Measurements from ENCODE around the gene APOBEC3G.
"Not testable (repeated sequence)": the region's sequence is repeated elsewhere in the genome, so short reads cannot be mapped to it uniquely, and the experiment has no call there.

Gene APOBEC3G

DNA sequence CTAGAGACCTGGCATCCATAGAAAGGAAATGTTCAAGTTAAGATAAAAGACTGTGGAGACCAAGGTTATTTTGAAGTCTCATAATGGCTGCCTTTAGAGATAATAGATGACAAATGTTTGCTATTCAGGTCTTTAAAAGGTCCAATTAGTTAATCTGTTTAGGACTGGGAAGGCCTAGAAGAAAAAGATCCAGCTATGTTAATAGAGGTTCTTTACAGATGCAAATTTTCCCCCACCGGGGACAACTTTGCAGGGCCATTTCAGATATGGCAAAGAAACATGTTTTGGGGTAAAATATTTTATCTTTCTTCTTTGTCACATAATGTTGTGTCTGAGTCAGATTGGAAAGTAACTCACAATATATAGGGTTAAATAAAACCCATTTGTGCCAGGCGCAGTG, 3.1 kb upstream of the APOBEC3G start:
- no peak for TF ChIP-seq ZFX (IDR thresholded peaks at IDR 0.05)
- TF ChIP-seq, protein P1, sequence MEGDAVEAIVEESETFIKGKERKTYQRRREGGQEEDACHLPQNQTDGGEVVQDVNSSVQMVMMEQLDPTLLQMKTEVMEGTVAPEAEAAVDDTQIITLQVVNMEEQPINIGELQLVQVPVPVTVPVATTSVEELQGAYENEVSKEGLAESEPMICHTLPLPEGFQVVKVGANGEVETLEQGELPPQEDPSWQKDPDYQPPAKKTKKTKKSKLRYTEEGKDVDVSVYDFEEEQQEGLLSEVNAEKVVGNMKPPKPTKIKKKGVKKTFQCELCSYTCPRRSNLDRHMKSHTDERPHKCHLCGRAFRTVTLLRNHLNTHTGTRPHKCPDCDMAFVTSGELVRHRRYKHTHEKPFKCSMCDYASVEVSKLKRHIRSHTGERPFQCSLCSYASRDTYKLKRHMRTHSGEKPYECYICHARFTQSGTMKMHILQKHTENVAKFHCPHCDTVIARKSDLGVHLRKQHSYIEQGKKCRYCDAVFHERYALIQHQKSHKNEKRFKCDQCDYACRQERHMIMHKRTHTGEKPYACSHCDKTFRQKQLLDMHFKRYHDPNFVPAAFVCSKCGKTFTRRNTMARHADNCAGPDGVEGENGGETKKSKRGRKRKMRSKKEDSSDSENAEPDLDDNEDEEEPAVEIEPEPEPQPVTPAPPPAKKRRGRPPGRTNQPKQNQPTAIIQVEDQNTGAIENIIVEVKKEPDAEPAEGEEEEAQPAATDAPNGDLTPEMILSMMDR (conservative IDR thresholded peaks at IDR 0.05) = no peak
- no peak overlapping the region for H3K27ac ChIP-seq

GRCh38 chr22:39076155-39077025, 685 bp upstream of the APOBEC3G start:
- not testable (repeated sequence) for H3K27ac ChIP-seq

GRCh38 chr22:39077912-39078311, 837 bp downstream of the APOBEC3G start:
- H3K27ac ChIP-seq = not testable (repeated sequence)

- H3K27ac ChIP-seq = no peak overlapping the region
- TF ChIP-seq, protein P1 (conservative IDR thresholded peaks at IDR 0.05) = no peak
- no peak for TF ChIP-seq ZFX (IDR thresholded peaks at IDR 0.05)
Observed at GRCh38 chr22:39078329-39078728, 1.3 kb downstream of the APOBEC3G start.

DNA sequence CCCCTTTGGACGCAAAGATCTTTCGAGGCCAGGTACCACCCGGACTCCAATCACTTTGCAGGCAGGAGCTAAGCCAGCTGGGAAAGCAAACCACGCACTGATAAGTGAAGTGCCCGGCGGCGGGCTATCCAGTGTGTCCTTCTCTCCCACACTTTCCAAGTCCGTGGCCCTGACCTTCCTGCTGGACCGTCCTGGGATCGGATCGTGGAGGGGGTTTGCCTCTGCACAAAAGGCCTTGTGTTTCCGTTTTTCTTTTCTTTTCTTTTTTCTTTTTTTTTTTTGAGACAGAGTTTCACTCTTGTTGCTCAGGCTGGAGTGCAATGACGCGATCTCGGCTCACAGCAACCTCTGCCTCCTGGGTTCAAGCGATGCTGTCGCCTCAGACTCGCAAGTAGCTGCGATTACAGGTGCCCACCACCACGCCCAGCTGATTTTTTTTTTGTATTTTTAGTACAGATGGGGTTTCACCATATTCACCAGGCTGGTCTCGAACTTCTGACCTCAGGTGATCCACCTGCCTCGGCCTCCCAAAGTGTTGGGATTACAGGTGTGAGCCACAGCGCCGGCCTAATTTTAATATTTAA, 2.1 kb downstream of the APOBEC3G start:
- not testable (repeated sequence) for H3K27ac ChIP-seq

- no peak for TF ChIP-seq ZFX (IDR thresholded peaks at IDR 0.05)
- TF ChIP-seq, protein P1 (conservative IDR thresholded peaks at IDR 0.05) = no peak
- no peak overlapping the region for H3K27ac ChIP-seq
Observed at GRCh38 chr22:39080052-39080762, 3.1 kb downstream of the APOBEC3G start.

- H3K27ac ChIP-seq = no peak overlapping the region
- no peak for TF ChIP-seq ZFX (IDR thresholded peaks at IDR 0.05)
- TF ChIP-seq, protein P1 (conservative IDR thresholded peaks at IDR 0.05) = no peak
Observed at GRCh38 chr22:39081016-39081415, 3.9 kb downstream of the APOBEC3G start.

- no peak overlapping the region for H3K27ac ChIP-seq
- TF ChIP-seq, protein P1 (conservative IDR thresholded peaks at IDR 0.05) = no peak
- no peak for TF ChIP-seq ZFX (IDR thresholded peaks at IDR 0.05)
Observed at GRCh38 chr22:39081598-39081997, 4.5 kb downstream of the APOBEC3G start.

Measured in C4-2B (cell line).